ENCODE measurements around the gene DNLZ. TPM values are rescaled to one million over a fixed set of nuclear protein-coding genes. Genes with fewer than 3 reads are reported as not detected.
"Not testable (repeated sequence)": the region's sequence is repeated elsewhere in the genome, so short reads cannot be mapped to it uniquely, and the experiment has no call there.

The DNLZ gene
- polyA plus RNA-seq, 1 donor from 2014 or later, result 23.6 TPM

- Histone ChIP-seq H3K9me3 (ENCODE audit: low read length) (no peaks in the 10 kb centered on the region), H3K4me2 (ENCODE audit: low read length) (no peak overlapping the region), H3K9ac (ENCODE audit: low read length) (no peak overlapping the region), H3K4me3 (ENCODE audit: low read length) (no peak overlapping the region), H3K79me2 (replicated peaks; ENCODE audit: insufficient read depth, low read length) (no peaks in the 10 kb centered on the region), H4K20me1 (ENCODE audit: insufficient read depth) (no peaks in the 10 kb centered on the region), H2AFZ (ENCODE audit: low read depth, low read length) (no peak overlapping the region), H3K36me3 (ENCODE audit: insufficient read depth, low read length) (no peaks in the 10 kb centered on the region), H3F3A (ENCODE audit: insufficient read depth, low read length, poor library complexity, severe bottlenecking) (no peaks in the 10 kb centered on the region), H3K27ac (ENCODE audit: low read length) (no peak overlapping the region), H3K9me2 (ENCODE audit: insufficient read depth, low read length) (no peaks in the 10 kb centered on the region), H3K27me3 (ENCODE audit: insufficient read depth, low read depth, low read length) (no peaks in the 10 kb centered on the region)
- TF ChIP-seq MXI1 (conservative IDR thresholded peaks at IDR 0.05; ENCODE audit: poor library complexity, severe bottlenecking) (no peak), RAD21 (conservative IDR thresholded peaks at IDR 0.05) (no peak), SMC3 (conservative IDR thresholded peaks at IDR 0.05; ENCODE audit: poor library complexity) (no peak), EZH2 (IDR thresholded peaks at IDR 0.05; ENCODE audit: borderline replicate concordance, insufficient read depth, low read length, poor library complexity, severe bottlenecking) (no peak), EP300 (conservative IDR thresholded peaks at IDR 0.05; ENCODE audit: poor library complexity, severe bottlenecking) (no peak), TAF1 (IDR thresholded peaks at IDR 0.05; ENCODE audit: low read depth) (no peak), POLR2AphosphoS5 (IDR thresholded peaks at IDR 0.05) (no peak), REST (IDR thresholded peaks at IDR 0.05; ENCODE audit: borderline replicate concordance) (no peak), CTCF (IDR thresholded peaks at IDR 0.05; ENCODE audit: poor library complexity, severe bottlenecking) (no peak)
These were observed 10.5 kb downstream of the DNLZ start for GRCh38 chr9:136353088-136353487.

- Histone ChIP-seq H3K79me2 (replicated peaks; ENCODE audit: insufficient read depth, low read length) (no peaks in the 10 kb centered on the region), H4K20me1 (ENCODE audit: insufficient read depth) (no peaks in the 10 kb centered on the region), H3K27ac (ENCODE audit: low read length) (no peak overlapping the region), H3K4me2 (ENCODE audit: low read length) (no peak overlapping the region), H3F3A (ENCODE audit: insufficient read depth, low read length, poor library complexity, severe bottlenecking) (no peaks in the 10 kb centered on the region), H3K9me3 (ENCODE audit: low read length) (no peaks in the 10 kb centered on the region), H3K9ac (ENCODE audit: low read length) (no peak overlapping the region), H2AFZ (ENCODE audit: low read depth, low read length) (no peak overlapping the region), H3K4me3 (ENCODE audit: low read length) (no peak overlapping the region), H3K9me2 (ENCODE audit: insufficient read depth, low read length) (no peaks in the 10 kb centered on the region), H3K27me3 (ENCODE audit: insufficient read depth, low read depth, low read length) (no peaks in the 10 kb centered on the region), H3K36me3 (ENCODE audit: insufficient read depth, low read length) (no peaks in the 10 kb centered on the region)
- no peak for TF ChIP-seq CTCF (IDR thresholded peaks at IDR 0.05; ENCODE audit: poor library complexity, severe bottlenecking)
- no peak for TF ChIP-seq TAF1 (IDR thresholded peaks at IDR 0.05; ENCODE audit: low read depth)
- no peak for TF ChIP-seq RAD21 (conservative IDR thresholded peaks at IDR 0.05)
- no peak for TF ChIP-seq SMC3 (conservative IDR thresholded peaks at IDR 0.05; ENCODE audit: poor library complexity)
- TF ChIP-seq POLR2AphosphoS5 (IDR thresholded peaks at IDR 0.05), result no peak
- no peak for TF ChIP-seq MXI1 (conservative IDR thresholded peaks at IDR 0.05; ENCODE audit: poor library complexity, severe bottlenecking)
- no peak for TF ChIP-seq EP300 (conservative IDR thresholded peaks at IDR 0.05; ENCODE audit: poor library complexity, severe bottlenecking)
- no peak for TF ChIP-seq EZH2 (IDR thresholded peaks at IDR 0.05; ENCODE audit: borderline replicate concordance, insufficient read depth, low read length, poor library complexity, severe bottlenecking)
- TF ChIP-seq REST (IDR thresholded peaks at IDR 0.05; ENCODE audit: borderline replicate concordance), result no peak
These were observed 10.9 kb downstream of the DNLZ start for GRCh38 chr9:136352682-136353081.

DNA sequence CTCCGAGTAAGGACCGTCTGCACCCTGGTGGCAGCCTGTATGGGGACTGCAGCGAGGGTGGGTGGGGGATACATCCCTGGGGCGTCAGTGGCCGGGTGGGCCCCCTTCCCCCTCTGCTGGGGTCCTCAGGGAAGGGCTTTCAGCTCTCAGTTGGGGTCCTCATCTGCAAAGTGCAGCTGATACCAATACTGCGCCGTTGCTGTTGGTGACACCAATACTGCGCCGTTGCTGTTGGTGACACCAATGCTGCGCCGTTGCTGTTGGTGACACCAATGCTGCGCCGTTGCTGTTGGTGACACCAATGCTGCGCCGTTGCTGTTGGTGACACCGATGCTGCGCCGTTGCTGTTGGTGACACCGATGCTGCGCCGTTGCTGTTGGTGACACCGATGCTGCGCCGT is 11.7 kb downstream of the DNLZ start:
- not testable (repeated sequence) for H3K36me3 ChIP-seq (ENCODE audit: insufficient read depth, low read length); H2AFZ ChIP-seq (ENCODE audit: low read depth, low read length); H3K9me2 ChIP-seq (ENCODE audit: insufficient read depth, low read length); H3K9ac ChIP-seq (ENCODE audit: low read length); H3K27ac ChIP-seq (ENCODE audit: low read length); H3K9me3 ChIP-seq (ENCODE audit: low read length); H3K79me2 ChIP-seq (replicated peaks; ENCODE audit: insufficient read depth, low read length); H4K20me1 ChIP-seq (ENCODE audit: insufficient read depth); H3F3A ChIP-seq (ENCODE audit: insufficient read depth, low read length, poor library complexity, severe bottlenecking); H3K4me2 ChIP-seq (ENCODE audit: low read length); H3K27me3 ChIP-seq (ENCODE audit: insufficient read depth, low read depth, low read length); H3K4me3 ChIP-seq (ENCODE audit: low read length)

Measured in neural cell (in vitro differentiated cells).